PC-3 (cell line): ENCODE measurements around the gene TMEM273. TPM values are rescaled to one million over a fixed set of nuclear protein-coding genes. Genes with fewer than 3 reads are reported as not detected.

Experiments
- ATAC-seq: fragments of 200-7000 bp; cut with Tn5 transposase; 2 replicates; pipeline ENCODE4 v1.9.1; 2020; ENCODE audit warnings: mild to moderate bottlenecking, moderate library complexity
- BruUV-seq: library from RNA; stranded (reverse); fragments of 400-500 nt; replicated peaks from 2 replicates; lab custom pipeline; 2021; lab: Mats Ljungman, UMichigan
- CTCF ChIA-PET: fragments of 300-600 bp; sonication (Branson Sonifier 250); formaldehyde crosslinking; loops from one replicate; lab custom pipeline; 2022; ENCODE audit warnings: antibody characterized with exemption; lab: Charles Lee
- POLR2A ChIA-PET: fragments of 300-600 bp; sonication (Branson Sonifier 250); formaldehyde crosslinking; loops from one replicate; lab custom pipeline; 2022; ENCODE audit warnings: antibody characterized with exemption; ENCODE audit not compliant: unreplicated experiment; lab: Charles Lee
- DNase-seq: peaks from one replicate; pipeline ENCODE4 v3.0.0-alpha.2; 2015
- H2AFZ ChIP-seq: fragments of 300-600 bp; sonication (generic); 2 replicates; pipeline ENCODE4 v1.6.0; 2016; ENCODE audit warnings: antibody characterized with exemption, low read length
- H3F3A ChIP-seq: fragments of 300-600 bp; sonication (generic); one replicate; pipeline ENCODE4 v1.6.0; 2017; ENCODE audit warnings: antibody characterized with exemption, low read length, control low read depth, mild to moderate bottlenecking; ENCODE audit not compliant: unreplicated experiment
- H3K27ac ChIP-seq: fragments of 300-600 bp; sonication (generic); 2 replicates; pipeline ENCODE4 v1.5.1; 2016; ENCODE audit warnings: mild to moderate bottlenecking, low read length
- H3K27me3 ChIP-seq: fragments of 300-600 bp; sonication (generic); 2 replicates; pipeline ENCODE4 v1.6.1; 2016; ENCODE audit warnings: low read length, mixed read lengths
- H3K36me3 ChIP-seq: fragments of 300-600 bp; sonication (generic); 2 replicates; pipeline ENCODE4 v1.6.1; 2016; ENCODE audit warnings: low read depth, mixed run types, low read length, mixed read lengths
- H3K4me1 ChIP-seq: fragments of 300-600 bp; sonication (generic); 2 replicates; pipeline ENCODE4 v1.5.1; 2016; ENCODE audit warnings: low read length; ENCODE audit not compliant: insufficient read depth
- H3K4me2 ChIP-seq: fragments of 300-600 bp; sonication (generic); 2 replicates; pipeline ENCODE4 v1.6.0; 2016; ENCODE audit warnings: low read length
- H3K4me3 ChIP-seq: fragments of 300-600 bp; sonication (generic); 2 replicates; pipeline ENCODE4 v1.5.1; 2016; ENCODE audit warnings: mild to moderate bottlenecking, low read length, mixed read lengths
- H3K79me2 ChIP-seq: fragments of 300-600 bp; sonication (generic); 2 replicates; pipeline ENCODE4 v1.6.1; 2017; ENCODE audit warnings: low read length, mixed read lengths
- H3K9ac ChIP-seq: fragments of 300-600 bp; sonication (generic); 2 replicates; pipeline ENCODE4 v1.6.0; 2016; ENCODE audit warnings: mild to moderate bottlenecking, low read length
- H3K9me2 ChIP-seq: fragments of 300-600 bp; sonication (generic); replicated peaks from 2 replicates; pipeline ENCODE4 v1.6.1; 2016; ENCODE audit warnings: mixed run types, low read length, mixed read lengths
- H3K9me3 ChIP-seq: fragments of 300-600 bp; sonication (generic); 2 replicates; pipeline ENCODE4 v1.6.1; 2016; ENCODE audit warnings: low read length, mixed read lengths
- H4K20me1 ChIP-seq: fragments of 300-600 bp; sonication (generic); 2 replicates; pipeline ENCODE4 v1.6.1; 2016; ENCODE audit warnings: low read length, mixed read lengths
- EZH2 ChIP-seq: fragments of 300-600 bp; sonication (generic); IDR thresholded peaks from one replicate; pipeline ENCODE4 v1.6.1; 2017; ENCODE audit warnings: antibody characterized with exemption, mild to moderate bottlenecking, low read length; ENCODE audit not compliant: unreplicated experiment
- EZH2phosphoT487 ChIP-seq: fragments of 300-600 bp; sonication (generic); IDR thresholded peaks from 2 replicates; pipeline ENCODE4 v1.6.1; 2018; ENCODE audit warnings: mild to moderate bottlenecking, antibody characterized with exemption, low read length, borderline replicate concordance
- intact Hi-C: fragments of 100-400 bp; cut with micrococcal nuclease; formaldehyde crosslinking; loops from 2 replicates; pipeline ENCODE4 v1.9.0; 2023
- total RNA-seq: library from RNA; depleted of rRNA; stranded (reverse); fragments of >200 nt; gene quantifications from 2 replicates; pipeline ENCODE4 v1.2.3, GENCODE V29; 2014
- TF ChIP-seq, protein P1 (sequence below): fragments of 300-600 bp; sonication (generic); conservative IDR thresholded peaks from 2 replicates; pipeline ENCODE4 v1.5.1; 2017; ENCODE audit warnings: antibody characterized with exemption, low read depth, mild to moderate bottlenecking, low read length

Gene TMEM273
- total RNA-seq, 1 experiment from 2014 or later: not detected

DNA sequence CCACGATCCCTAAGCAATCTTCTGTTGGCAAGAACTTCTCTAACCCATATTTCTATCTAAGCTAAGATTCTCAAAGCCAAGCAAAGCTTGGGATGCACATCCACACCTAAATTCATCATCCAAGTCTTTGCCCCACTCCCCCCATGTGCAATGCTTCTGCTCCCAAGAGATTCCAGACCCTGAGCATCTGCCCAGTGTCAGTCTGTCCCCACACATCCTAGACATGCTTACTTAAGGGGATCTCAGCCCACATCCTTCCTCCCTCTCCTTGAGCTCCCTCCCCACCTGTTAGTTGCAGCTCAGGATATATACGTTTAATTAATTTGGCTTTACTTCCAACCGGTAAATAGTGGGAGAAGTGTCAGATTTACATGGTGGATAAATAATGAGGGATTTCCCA, 17.0 kb upstream of the TMEM273 start:
- H3K4me1 ChIP-seq: no peaks in the 10 kb centered on the region
- no peak overlapping the region for H3K9ac ChIP-seq
- H3F3A ChIP-seq: no peaks in the 10 kb centered on the region
- no peaks in the 10 kb centered on the region for H3K9me3 ChIP-seq
- TF ChIP-seq, protein P1, sequence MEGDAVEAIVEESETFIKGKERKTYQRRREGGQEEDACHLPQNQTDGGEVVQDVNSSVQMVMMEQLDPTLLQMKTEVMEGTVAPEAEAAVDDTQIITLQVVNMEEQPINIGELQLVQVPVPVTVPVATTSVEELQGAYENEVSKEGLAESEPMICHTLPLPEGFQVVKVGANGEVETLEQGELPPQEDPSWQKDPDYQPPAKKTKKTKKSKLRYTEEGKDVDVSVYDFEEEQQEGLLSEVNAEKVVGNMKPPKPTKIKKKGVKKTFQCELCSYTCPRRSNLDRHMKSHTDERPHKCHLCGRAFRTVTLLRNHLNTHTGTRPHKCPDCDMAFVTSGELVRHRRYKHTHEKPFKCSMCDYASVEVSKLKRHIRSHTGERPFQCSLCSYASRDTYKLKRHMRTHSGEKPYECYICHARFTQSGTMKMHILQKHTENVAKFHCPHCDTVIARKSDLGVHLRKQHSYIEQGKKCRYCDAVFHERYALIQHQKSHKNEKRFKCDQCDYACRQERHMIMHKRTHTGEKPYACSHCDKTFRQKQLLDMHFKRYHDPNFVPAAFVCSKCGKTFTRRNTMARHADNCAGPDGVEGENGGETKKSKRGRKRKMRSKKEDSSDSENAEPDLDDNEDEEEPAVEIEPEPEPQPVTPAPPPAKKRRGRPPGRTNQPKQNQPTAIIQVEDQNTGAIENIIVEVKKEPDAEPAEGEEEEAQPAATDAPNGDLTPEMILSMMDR: no peak
- TF ChIP-seq EZH2 (no peak), EZH2phosphoT487 (no peak)
- intact Hi-C loops: no loop called here
- POLR2A ChIA-PET: no interaction called here
- no peak overlapping the region for H3K4me3 ChIP-seq
- no peaks in the 10 kb centered on the region for H3K9me2 ChIP-seq
- no peaks in the 10 kb centered on the region for H4K20me1 ChIP-seq
- no TSS peak for BruUV-seq
- CTCF ChIA-PET: no interaction called here
- no peak for DNase-seq
- ATAC-seq: no peak
- no peak overlapping the region for H2AFZ ChIP-seq
- no peak overlapping the region for H3K27ac ChIP-seq
- H3K27me3 ChIP-seq: peaks cover 64% of the 10 kb centered on the region
- no peaks in the 10 kb centered on the region for H3K79me2 ChIP-seq
- no peaks in the 10 kb centered on the region for H3K36me3 ChIP-seq
- no peak overlapping the region for H3K4me2 ChIP-seq

DNA sequence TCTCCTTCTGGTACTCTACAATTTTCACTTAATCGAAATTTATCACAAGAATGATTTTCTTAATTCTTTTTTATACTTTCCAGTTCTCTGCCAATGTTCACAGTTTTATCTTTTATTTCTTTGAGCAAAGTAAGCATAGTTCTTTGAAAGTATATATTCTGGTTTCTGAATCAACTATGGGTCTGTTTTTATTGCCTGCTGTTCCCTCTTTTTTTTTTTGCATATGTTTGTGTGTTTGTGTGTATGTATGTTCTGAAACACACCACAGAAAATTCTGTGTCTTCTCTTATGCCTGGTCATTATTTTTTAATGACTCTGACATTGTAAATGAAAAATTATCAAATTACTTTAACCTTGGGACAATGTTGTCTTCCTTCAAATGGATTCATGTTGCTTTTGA, 15.9 kb upstream of the TMEM273 start:
- H2AFZ ChIP-seq: no peak overlapping the region
- H3F3A ChIP-seq: no peaks in the 10 kb centered on the region
- no peak for TF ChIP-seq EZH2
- TF ChIP-seq, protein P1: no peak
- H4K20me1 ChIP-seq: no peaks in the 10 kb centered on the region
- H3K79me2 ChIP-seq: no peaks in the 10 kb centered on the region
- H3K9me2 ChIP-seq: no peaks in the 10 kb centered on the region
- H3K9ac ChIP-seq: no peak overlapping the region
- H3K9me3 ChIP-seq: no peaks in the 10 kb centered on the region
- no peak overlapping the region for H3K27ac ChIP-seq
- intact Hi-C loops: no loop called here
- DNase-seq: no peak
- H3K4me1 ChIP-seq: no peaks in the 10 kb centered on the region
- ChIA-PET POLR2A (no interaction called here), CTCF (no interaction called here)
- no peak for ATAC-seq
- BruUV-seq: no TSS peak
- peaks cover 68% of the 10 kb centered on the region for H3K27me3 ChIP-seq
- H3K4me2 ChIP-seq: no peak overlapping the region
- no peaks in the 10 kb centered on the region for H3K36me3 ChIP-seq
- no peak overlapping the region for H3K4me3 ChIP-seq

DNA sequence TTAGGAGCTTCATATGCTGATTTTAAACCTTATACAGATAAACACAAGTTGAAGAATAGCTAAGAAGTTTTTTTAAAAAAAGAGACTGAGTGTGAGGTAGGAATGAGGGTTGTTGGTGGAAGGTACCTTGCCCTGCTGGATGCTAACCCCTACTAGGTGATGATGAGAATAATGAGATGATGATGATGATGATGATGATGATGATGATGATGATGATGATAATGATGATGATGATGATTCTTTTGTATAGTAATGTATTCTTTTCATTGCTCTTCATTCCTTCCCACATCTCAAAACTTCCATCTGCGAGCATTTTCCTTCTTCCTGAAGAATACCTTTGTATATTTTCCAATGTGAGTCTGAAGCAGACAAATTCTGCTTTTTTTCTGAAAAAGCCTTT, 14.1 kb upstream of the TMEM273 start:
- no peaks in the 10 kb centered on the region for H3K4me1 ChIP-seq
- TF ChIP-seq EZH2phosphoT487: no peak
- TF ChIP-seq, protein P1: no peak
- TF ChIP-seq EZH2: no peak
- no peak overlapping the region for H3K9ac ChIP-seq
- H3K27me3 ChIP-seq: peaks cover 67% of the 10 kb centered on the region
- no peaks in the 10 kb centered on the region for H3K79me2 ChIP-seq
- no peaks in the 10 kb centered on the region for H4K20me1 ChIP-seq
- intact Hi-C loops: no loop called here
- H3K36me3 ChIP-seq: no peaks in the 10 kb centered on the region
- BruUV-seq: no TSS peak
- ATAC-seq (no peak), DNase-seq (no peak)
- H3K9me3 ChIP-seq: no peaks in the 10 kb centered on the region
- H3K4me2 ChIP-seq: no peak overlapping the region
- H2AFZ ChIP-seq: no peak overlapping the region
- no peaks in the 10 kb centered on the region for H3K9me2 ChIP-seq
- H3F3A ChIP-seq: no peaks in the 10 kb centered on the region
- H3K27ac ChIP-seq: no peak overlapping the region
- no peak overlapping the region for H3K4me3 ChIP-seq
- CTCF ChIA-PET: no interaction called here
- POLR2A ChIA-PET: no interaction called here
